IMR-90 (cell line): Measurements from ENCODE around the gene IL20RA. TPM values are rescaled to one million over a fixed set of nuclear protein-coding genes. Genes with fewer than 3 reads are reported as not detected.

Experiments
- ATAC-seq: fragments of 200-7000 bp; cut with Tn5 transposase; 2 replicates; pipeline ENCODE4 v1.9.1; 2020; ENCODE audit warnings: low read depth, mild to moderate bottlenecking, moderate library complexity
- BruUV-seq: library from RNA; stranded (reverse); fragments of 400-500 nt; replicated peaks from 2 replicates; lab custom pipeline; 2021; lab: Mats Ljungman, UMichigan
- CTCF ChIA-PET: fragments of 300-600 bp; formaldehyde crosslinking; extraction: SDS; loops from one replicate; lab custom pipeline; 2021; ENCODE audit warnings: antibody characterized with exemption; lab: Yijun Ruan, JAX
- POLR2A ChIA-PET: fragments of 300-600 bp; sonication (Branson Sonifier 250); formaldehyde crosslinking; loops from one replicate; lab custom pipeline; 2022; ENCODE audit warnings: antibody characterized with exemption; ENCODE audit not compliant: unreplicated experiment; lab: Charles Lee
- DNase-seq: peaks from one replicate; pipeline ENCODE4 v3.0.0; 2013
- H2AFZ ChIP-seq: replicated peaks from 2 replicates; pipeline ENCODE3; 2013; ENCODE audit warnings: low read length, mild to moderate bottlenecking; ENCODE audit not compliant: poor library complexity
- H2AK5ac ChIP-seq: 2 replicates; pipeline ENCODE4 v1.6.1; 2013; ENCODE audit warnings: low read depth, low read length, inconsistent platforms
- H2AK9ac ChIP-seq: replicated peaks from 2 replicates; pipeline ENCODE3; 2013; ENCODE audit warnings: mild to moderate bottlenecking, low read depth, low read length, moderate library complexity; ENCODE audit not compliant: poor library complexity
- H2BK120ac ChIP-seq: 2 replicates; pipeline ENCODE4 v1.6.1; 2013; ENCODE audit warnings: low read depth, low read length, inconsistent platforms
- H2BK15ac ChIP-seq: 3 replicates; pipeline ENCODE4 v1.6.1; 2013; ENCODE audit warnings: low read depth, low read length, inconsistent platforms
- H2BK20ac ChIP-seq: 2 replicates; pipeline ENCODE4 v1.6.1; 2013; ENCODE audit warnings: low read depth, mild to moderate bottlenecking, inconsistent platforms, low read length, moderate library complexity
- H2BK5ac ChIP-seq: 2 replicates; pipeline ENCODE4 v1.6.1; 2013; ENCODE audit warnings: mild to moderate bottlenecking, low read depth, low read length, inconsistent platforms; ENCODE audit not compliant: poor library complexity, severe bottlenecking
- H3K14ac ChIP-seq: replicated peaks from 2 replicates; pipeline ENCODE4 v1.6.1; 2013; ENCODE audit warnings: low read depth, low read length, inconsistent platforms
- H3K18ac ChIP-seq: 2 replicates; pipeline ENCODE4 v1.6.1; 2013; ENCODE audit warnings: low read depth, low read length, control low read depth
- H3K23ac ChIP-seq: 2 replicates; pipeline ENCODE4 v1.6.1; 2013; ENCODE audit warnings: low read depth, low read length, inconsistent platforms
- H3K27ac ChIP-seq: 2 replicates; pipeline ENCODE4 v1.5.1; 2013; ENCODE audit warnings: mild to moderate bottlenecking, control low read depth, low read length; ENCODE audit not compliant: insufficient read depth
- H3K27me3 ChIP-seq: 2 replicates; pipeline ENCODE4 v1.6.1; 2013; ENCODE audit warnings: low read length; ENCODE audit not compliant: control insufficient read depth, insufficient read depth
- H3K36me3 ChIP-seq: 2 replicates; pipeline ENCODE4 v1.6.1; 2013; ENCODE audit warnings: low read length, mixed read lengths; ENCODE audit not compliant: control insufficient read depth, insufficient read depth
- H3K4ac ChIP-seq: 2 replicates; pipeline ENCODE4 v1.6.1; 2013; ENCODE audit warnings: low read depth, low read length, inconsistent platforms
- H3K4me1 ChIP-seq: 2 replicates; pipeline ENCODE4 v1.6.1; 2013; ENCODE audit warnings: low read length, mixed read lengths; ENCODE audit not compliant: control insufficient read depth, insufficient read depth
- H3K4me2 ChIP-seq: 2 replicates; pipeline ENCODE4 v1.6.1; 2013; ENCODE audit warnings: low read depth, mild to moderate bottlenecking, control low read depth, low read length, moderate library complexity
- H3K4me3 ChIP-seq: 2 replicates; pipeline ENCODE4 v1.5.1; 2013; ENCODE audit warnings: low read depth, mild to moderate bottlenecking, control low read depth, low read length, moderate library complexity; ENCODE audit not compliant: insufficient read depth
- H3K56ac ChIP-seq: 2 replicates; pipeline ENCODE4 v1.6.1; 2013; ENCODE audit warnings: low read length, inconsistent platforms; ENCODE audit not compliant: insufficient read depth; ENCODE audit errors: extremely low read depth
- H3K79me1 ChIP-seq, 2 experiments: 2 replicates each; pipeline ENCODE4 v1.6.1; 2013; ENCODE audit warnings: low read length in 2 of 2, inconsistent platforms in 1 of 2, low read depth in 1 of 2
- H3K9ac ChIP-seq: 2 replicates; pipeline ENCODE4 v1.6.1; 2013; ENCODE audit warnings: low read depth, low read length, control low read depth
- H3K9me1 ChIP-seq: 2 replicates; pipeline ENCODE4 v1.6.1; 2013; ENCODE audit warnings: low read length, inconsistent platforms; ENCODE audit not compliant: insufficient read depth
- H3K9me3 ChIP-seq: 2 replicates; pipeline ENCODE4 v1.6.1; 2013; ENCODE audit warnings: low read length; ENCODE audit not compliant: control insufficient read depth, insufficient read depth
- H4K20me1 ChIP-seq: 2 replicates; pipeline ENCODE4 v1.6.1; 2013; ENCODE audit warnings: low read length, inconsistent platforms; ENCODE audit not compliant: insufficient read depth
- H4K5ac ChIP-seq: 2 replicates; pipeline ENCODE4 v1.6.1; 2013; ENCODE audit warnings: mild to moderate bottlenecking, low read depth, low read length, control low read depth
- H4K8ac ChIP-seq, 2 experiments: 2 replicates each; pipeline ENCODE4 v1.6.1; 2013; ENCODE audit warnings: low read depth in 2 of 2, low read length in 2 of 2, control low read depth in 1 of 2, inconsistent platforms in 1 of 2
- H4K91ac ChIP-seq: 2 replicates; pipeline ENCODE4 v1.6.1; 2013; ENCODE audit warnings: low read depth, low read length, inconsistent platforms; ENCODE audit not compliant: insufficient read depth
- CHD1 ChIP-seq: IDR thresholded peaks from 2 replicates; pipeline ENCODE4 v1.6.1; 2012; ENCODE audit warnings: low read depth, low read length, improper control_type of control experiment
- CTCF ChIP-seq: conservative IDR thresholded peaks from 2 replicates; pipeline ENCODE4 v1.5.1; 2012; ENCODE audit warnings: mild to moderate bottlenecking, low read depth, low read length, improper control_type of control experiment
- ELK1 ChIP-seq: fragments of 150-350 bp; IDR thresholded peaks from 2 replicates; pipeline ENCODE4 v1.6.1; 2016; ENCODE audit warnings: low read depth, mild to moderate bottlenecking, low read length, moderate library complexity, borderline replicate concordance
- FOS ChIP-seq: fragments of 150-350 bp; IDR thresholded peaks from 2 replicates; pipeline ENCODE4 v1.6.1; 2016; ENCODE audit warnings: low read depth, low read length
- MAFK ChIP-seq: IDR thresholded peaks from 2 replicates; pipeline ENCODE4 v1.6.1; 2012; ENCODE audit warnings: low read depth, low read length, improper control_type of control experiment
- MAZ ChIP-seq: IDR thresholded peaks from 2 replicates; pipeline ENCODE4 v1.6.1; 2012; ENCODE audit warnings: low read depth, mild to moderate bottlenecking, low read length, improper control_type of control experiment, moderate library complexity, borderline replicate concordance
- MXI1 ChIP-seq: IDR thresholded peaks from 2 replicates; pipeline ENCODE4 v1.6.1; 2012; ENCODE audit warnings: low read depth, mild to moderate bottlenecking, low read length, moderate library complexity, borderline replicate concordance
- POLR2A ChIP-seq: IDR thresholded peaks from 2 replicates; pipeline ENCODE4 v1.6.1; 2012; ENCODE audit warnings: mild to moderate bottlenecking, low read depth, low read length
- RAD21 ChIP-seq: IDR thresholded peaks from 2 replicates; pipeline ENCODE4 v1.6.1; 2012; ENCODE audit warnings: low read length, improper control_type of control experiment
- USF2 ChIP-seq: fragments of 150-350 bp; IDR thresholded peaks from 2 replicates; pipeline ENCODE4 v1.6.1; 2017; ENCODE audit warnings: mild to moderate bottlenecking, antibody characterized with exemption, low read length, low read depth
- WGBS, 2 experiments: methylation state at CpG; one replicate each; pipeline versions ENCODE4 v1.1.5 to v1.1.7; 2013; ENCODE audit warnings: missing lambda C conversion rate in 2 of 2; ENCODE audit not compliant: insufficient read length in 1 of 2; ENCODE audit errors: extremely low coverage in 2 of 2; 5-methylcytosine and 5-hydroxymethylcytosine counted together
- dilution Hi-C: fragments of 300-500 bp; cut with HindIII; formaldehyde crosslinking; loops from one replicate; pipeline ENCODE4 v1.14.3; 2018; ENCODE audit warnings: low sequenced_read_pairs; ENCODE audit not compliant: unreplicated experiment
- in situ Hi-C: fragments of 300-500 bp; cut with MboI; formaldehyde crosslinking; loops from 3 replicates; pipeline ENCODE4 v1.14.3; 2019; ENCODE audit warnings: low sequenced_read_pairs, inconsistent platforms, mixed read lengths
- intact Hi-C: fragments of 100-400 bp; cut with micrococcal nuclease; formaldehyde crosslinking; loops from 2 replicates; pipeline ENCODE4 v1.10.0; 2022
- polyA plus RNA-seq, 3 experiments: library from polyadenylated mRNA; depleted of rRNA; stranded (reverse); fragments of >200 nt; gene quantifications; 2 replicates each; pipeline ENCODE4 v1.2.3, GENCODE V29; 2012; ENCODE audit warnings: low replicate concordance in 1 of 3
- total RNA-seq: library from RNA; depleted of rRNA; stranded (reverse); fragments of >200 nt; gene quantifications from 2 replicates; pipeline ENCODE4 v1.2.3, GENCODE V29; 2012

Gene IL20RA
- total and polyA plus RNA-seq, 2 of the 4 experiments (the other 2 are of a cell fraction) = 0.02 TPM; not detected in 1

GRCh38 chr6:136961848-136962247, 82.9 kb downstream of the IL20RA start:
- no peak overlapping the region for H2BK20ac ChIP-seq
- H2AK9ac ChIP-seq = no peak overlapping the region
- ATAC-seq = no peak
- no peak overlapping the region for H2BK120ac ChIP-seq
- H3K4me3 ChIP-seq = no peak overlapping the region
- CTCF ChIA-PET = no interaction called here
- no TSS peak for BruUV-seq
- no peak overlapping the region for H3K4ac ChIP-seq
- no peak overlapping the region for H4K5ac ChIP-seq
- no peak overlapping the region for H3K27ac ChIP-seq
- H4K8ac ChIP-seq = no peak overlapping the region
- no peaks in the 10 kb centered on the region for H3K9me3 ChIP-seq
- H3K4me2 ChIP-seq = no peak overlapping the region
- H3K9me1 ChIP-seq = no peaks in the 10 kb centered on the region
- no peaks in the 10 kb centered on the region for H3K79me1 ChIP-seq
- TF ChIP-seq USF2 (no peak), CTCF (no peak), MAFK (no peak), MAZ (no peak), POLR2A (no peak), MXI1 (no peak), FOS (no peak), CHD1 (no peak), ELK1 (no peak), RAD21 (no peak)
- intact Hi-C loops = no loop called here
- no peak overlapping the region for H3K56ac ChIP-seq
- H2BK5ac ChIP-seq = no peak overlapping the region
- no peak overlapping the region for H4K91ac ChIP-seq
- H2BK15ac ChIP-seq = no peak overlapping the region
- no peak overlapping the region for H2AFZ ChIP-seq
- 68% methylated on average over 3 of the region's 5 CpGs; no CpG with 5 or more reads in 1 of the 2 experiments for WGBS, 2 experiments
- H3K18ac ChIP-seq = no peak overlapping the region
- H3K27me3 ChIP-seq = peaks cover 5% of the 10 kb centered on the region
- no peak for DNase-seq
- H3K23ac ChIP-seq = no peak overlapping the region
- no peak overlapping the region for H3K14ac ChIP-seq
- no peak overlapping the region for H3K9ac ChIP-seq
- dilution Hi-C loops = no loop called here
- H3K36me3 ChIP-seq = no peaks in the 10 kb centered on the region
- H3K4me1 ChIP-seq = peaks cover 2% of the 10 kb centered on the region; the same call in 1 of the 2 replicates
- in situ Hi-C loops = no loop called here
- H2AK5ac ChIP-seq = no peak overlapping the region
- POLR2A ChIA-PET = no interaction called here
- H4K20me1 ChIP-seq = no peaks in the 10 kb centered on the region
